BLaER1 treated with 17β-estradiol and CSF1 and Interleukin-3, amounts not matched to agents 10 nM and 100 nM (cell line): ENCODE data around the gene TPM1.
"Not testable (repeated sequence)": the region's sequence is repeated elsewhere in the genome, so short reads cannot be mapped to it uniquely, and the experiment has no call there.

ENCODE experiments used
- H3K27ac ChIP-seq, 11 experiments: shearing (Covaris generic); formaldehyde crosslinking; 2 replicates each; pipeline ENCODE4 v1.8.1; 2022
- H3K27me3 ChIP-seq, 11 experiments: shearing (Covaris generic); formaldehyde crosslinking; 2 replicates each; pipeline ENCODE4 v1.8.1; 2022
- H3K36me3 ChIP-seq, 11 experiments: shearing (Covaris generic); formaldehyde crosslinking; 2 replicates each; pipeline ENCODE4 v1.8.1; 2022
- H3K4me1 ChIP-seq, 10 experiments: shearing (Covaris generic); formaldehyde crosslinking; 2 replicates each; pipeline ENCODE4 v1.8.1; 2022
- H3K4me2 ChIP-seq, 11 experiments: shearing (Covaris generic); formaldehyde crosslinking; 2 replicates each; pipeline ENCODE4 v1.8.1; 2022
- H3K4me3 ChIP-seq, 10 experiments: shearing (Covaris generic); formaldehyde crosslinking; 2 replicates each; pipeline ENCODE4 v1.8.1; 2022
- H3K9ac ChIP-seq, 11 experiments: shearing (Covaris generic); formaldehyde crosslinking; 2 replicates each; pipeline ENCODE4 v1.8.1; 2022
- H3K9me3 ChIP-seq, 11 experiments: shearing (Covaris generic); formaldehyde crosslinking; replicated peaks in 1 of 11; 2 replicates each; pipeline ENCODE4 v1.8.1; 2022
- H4K20me1 ChIP-seq, 11 experiments: shearing (Covaris generic); formaldehyde crosslinking; 2 replicates each; pipeline ENCODE4 v1.8.1; 2022
- Cebpa-rat ChIP-seq, 11 experiments: shearing (Covaris generic); IDR thresholded peaks; 2 replicates each; pipeline ENCODE4 v1.8.1; 2022

TPM1 gene

GRCh38 chr15:63103416-63103815 is 60.9 kb downstream of the TPM1 start:
- Histone ChIP-seq H3K27ac (peak overlapping the region in 2 of 11 experiments; percentile 35 to 44; a peak in 1 of 22 replicates), H4K20me1 (no peaks in the 10 kb centered on the region), H3K27me3 (no peaks in the 10 kb centered on the region), H3K4me2 (0 out of 22 replicates have a peak overlapping the region, but pooled peaks of 1 of the 11 experiments have one; percentile 0), H3K4me1 (peaks cover 0 to 17% (median 0%) of the 10 kb centered on the region in 10 experiments; a peak in 5 of 20 replicates), H3K9me3 (peaks cover 20 to 57% (median 35%) of the 10 kb centered on the region in 11 experiments), H3K9ac (no peak overlapping the region), H3K36me3 (no peaks in the 10 kb centered on the region), H3K4me3 (no peak overlapping the region)
- no peak for TF ChIP-seq Cebpa-rat (IDR thresholded peaks at IDR 0.05)

GRCh38 chr15:63104727-63105126 is 62.2 kb downstream of the TPM1 start:
- H3K4me2 ChIP-seq = peak overlapping the region in 5 of 11 experiments; percentile 0 to 34 (median 24); a peak in 6 of 22 replicates
- H4K20me1 ChIP-seq = no peaks in the 10 kb centered on the region
- no peak overlapping the region for H3K4me3 ChIP-seq
- 0 out of 22 replicates have a peak, but pooled peaks of 1 of the 11 experiments have one; percentile 16 for TF ChIP-seq Cebpa-rat (IDR thresholded peaks at IDR 0.05)
- H3K9ac ChIP-seq = no peak overlapping the region
- no peaks in the 10 kb centered on the region for H3K36me3 ChIP-seq
- H3K27me3 ChIP-seq = no peaks in the 10 kb centered on the region
- H3K9me3 ChIP-seq = peaks cover 20 to 46% (median 32%) of the 10 kb centered on the region in 11 experiments
- H3K27ac ChIP-seq = peak overlapping the region in 3 of 11 experiments; percentile 11 to 44 (median 35); a peak in 5 of 22 replicates
- H3K4me1 ChIP-seq = peaks cover 0 to 17% (median 0%) of the 10 kb centered on the region in 10 experiments; a peak in 5 of 20 replicates

- not testable (repeated sequence) for H3K9ac ChIP-seq, H3K4me2 ChIP-seq, H3K27me3 ChIP-seq, H3K36me3 ChIP-seq, H4K20me1 ChIP-seq, H3K4me3 ChIP-seq
- H3K9me3 ChIP-seq = peaks cover 20 to 39% (median 28%) of the 10 kb centered on the region in 11 experiments
- H3K27ac ChIP-seq = peak overlapping the region in 2 of 11 experiments; percentile 3 to 11; a peak in 2 of 22 replicates
- peaks cover 0 to 17% (median 0%) of the 10 kb centered on the region in 10 experiments; a peak in 5 of 20 replicates for H3K4me1 ChIP-seq
Measured at GRCh38 chr15:63105354-63105753, 62.8 kb downstream of the TPM1 start.

GRCh38 chr15:63107895-63108546 is 65.5 kb downstream of the TPM1 start:
- H3K4me3 ChIP-seq = no peak overlapping the region
- TF ChIP-seq Cebpa-rat (IDR thresholded peaks at IDR 0.05) = no peak
- H3K36me3 ChIP-seq = no peaks in the 10 kb centered on the region
- H3K4me1 ChIP-seq = peaks cover 0 to 24% (median 0%) of the 10 kb centered on the region in 10 experiments; a peak in 8 of 20 replicates
- H4K20me1 ChIP-seq = no peaks in the 10 kb centered on the region
- H3K9ac ChIP-seq = no peak overlapping the region
- no peaks in the 10 kb centered on the region for H3K27me3 ChIP-seq
- no peak overlapping the region for H3K27ac ChIP-seq
- peaks cover 12 to 28% (median 21%) of the 10 kb centered on the region in 11 experiments for H3K9me3 ChIP-seq
- H3K4me2 ChIP-seq = no peak overlapping the region

GRCh38 chr15:63109498-63109897 is 67.0 kb downstream of the TPM1 start:
- peaks cover 12 to 27% (median 20%) of the 10 kb centered on the region in 11 experiments for H3K9me3 ChIP-seq
- H3K4me2 ChIP-seq = no peak overlapping the region
- no peak overlapping the region for H3K27ac ChIP-seq
- H3K4me3 ChIP-seq = no peak overlapping the region
- H3K9ac ChIP-seq = no peak overlapping the region
- no peaks in the 10 kb centered on the region for H3K27me3 ChIP-seq
- no peak for TF ChIP-seq Cebpa-rat (IDR thresholded peaks at IDR 0.05)
- H3K36me3 ChIP-seq = no peaks in the 10 kb centered on the region
- no peaks in the 10 kb centered on the region for H4K20me1 ChIP-seq
- peaks cover 0 to 18% (median 0%) of the 10 kb centered on the region in 10 experiments; a peak in 7 of 20 replicates for H3K4me1 ChIP-seq

GRCh38 chr15:63109920-63110319 is 67.4 kb downstream of the TPM1 start:
- Histone ChIP-seq H3K27ac (no peak overlapping the region), H3K4me1 (peaks cover 0 to 14% (median 0%) of the 10 kb centered on the region in 10 experiments; a peak in 6 of 20 replicates), H3K4me3 (no peak overlapping the region), H4K20me1 (no peaks in the 10 kb centered on the region), H3K4me2 (no peak overlapping the region), H3K27me3 (no peaks in the 10 kb centered on the region), H3K9me3 (peaks cover 12 to 24% (median 19%) of the 10 kb centered on the region in 11 experiments), H3K36me3 (no peaks in the 10 kb centered on the region), H3K9ac (no peak overlapping the region)
- no peak for TF ChIP-seq Cebpa-rat (IDR thresholded peaks at IDR 0.05)

GRCh38 chr15:63110428-63111026 is 68.0 kb downstream of the TPM1 start:
- Histone ChIP-seq H3K27ac (no peak overlapping the region), H3K9me3 (peaks cover 8 to 18% (median 14%) of the 10 kb centered on the region in 11 experiments), H3K4me2 (peak overlapping the region in 1 of 11 experiments; percentile 24; a peak in 1 of 22 replicates), H3K36me3 (no peaks in the 10 kb centered on the region), H3K27me3 (no peaks in the 10 kb centered on the region), H3K9ac (no peak overlapping the region), H3K4me1 (peaks cover 0 to 14% (median 0%) of the 10 kb centered on the region in 10 experiments; a peak in 6 of 20 replicates), H4K20me1 (no peaks in the 10 kb centered on the region), H3K4me3 (no peak overlapping the region)
- TF ChIP-seq Cebpa-rat (IDR thresholded peaks at IDR 0.05) = no peak

- H3K4me2 ChIP-seq = peak overlapping the region in 2 of 11 experiments; percentile 3 to 27; a peak in 1 of 22 replicates
- H3K4me1 ChIP-seq = peaks cover 0 to 14% (median 0%) of the 10 kb centered on the region in 10 experiments; a peak in 6 of 20 replicates
- peaks cover 0 to 8% (median 4%) of the 10 kb centered on the region in 11 experiments; a peak in 15 of 22 replicates for H3K9me3 ChIP-seq
- H3K27me3 ChIP-seq = no peaks in the 10 kb centered on the region
- H3K36me3 ChIP-seq = no peaks in the 10 kb centered on the region
- H3K4me3 ChIP-seq = no peak overlapping the region
- TF ChIP-seq Cebpa-rat (IDR thresholded peaks at IDR 0.05) = no peak
- H3K27ac ChIP-seq = no peak overlapping the region
- no peak overlapping the region for H3K9ac ChIP-seq
- H4K20me1 ChIP-seq = no peaks in the 10 kb centered on the region
Measured at GRCh38 chr15:63111481-63111880, 68.9 kb downstream of the TPM1 start.

- Histone ChIP-seq H3K9ac (no peak overlapping the region), H3K27me3 (no peaks in the 10 kb centered on the region), H3K4me2 (no peak overlapping the region), H3K9me3 (peaks cover 0 to under 1% (median 0%) of the 10 kb centered on the region in 11 experiments; a peak in 1 of 22 replicates), H3K27ac (no peak overlapping the region), H3K4me3 (no peak overlapping the region), H4K20me1 (no peaks in the 10 kb centered on the region), H3K4me1 (peaks cover 0 to 16% (median 0%) of the 10 kb centered on the region in 10 experiments; a peak in 6 of 20 replicates), H3K36me3 (no peaks in the 10 kb centered on the region)
- TF ChIP-seq Cebpa-rat (IDR thresholded peaks at IDR 0.05) = no peak
Measured at GRCh38 chr15:63112871-63113270, 70.3 kb downstream of the TPM1 start.
